Inferior parietal cortex (tissue), 1 donor: ENCODE results near the gene DGCR8.
"Not testable (repeated sequence)": the region's sequence is repeated elsewhere in the genome, so short reads cannot be mapped to it uniquely, and the experiment has no call there.

Experiments used
- DNase-seq: peaks from one replicate; pipeline ENCODE4 v3.0.0-alpha.2; 2016; ENCODE audit errors: extremely low spot score

DGCR8 gene

DNA sequence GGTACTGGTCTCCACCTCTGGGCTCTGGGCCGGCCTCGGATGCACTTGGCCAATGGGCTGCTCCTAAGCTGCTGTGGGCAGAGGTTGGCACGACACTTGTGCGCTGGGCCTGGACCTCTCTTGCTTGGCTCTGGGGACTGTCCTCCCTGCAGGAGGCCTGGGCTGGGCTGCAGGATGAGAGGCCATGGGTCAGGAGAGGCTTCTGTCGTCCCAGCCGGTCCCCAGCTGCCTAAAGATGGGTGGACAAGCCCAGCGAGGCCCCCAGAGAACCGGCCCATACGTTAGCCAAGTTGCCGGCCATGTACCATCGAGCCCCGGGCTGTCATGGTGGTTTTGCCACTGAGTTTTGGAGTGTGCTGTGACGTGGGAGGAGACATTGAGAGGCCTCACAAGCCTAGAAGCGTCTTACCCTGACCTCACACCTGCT is 72.4 kb downstream of the DGCR8 start:
- no peak for DNase-seq

DNA sequence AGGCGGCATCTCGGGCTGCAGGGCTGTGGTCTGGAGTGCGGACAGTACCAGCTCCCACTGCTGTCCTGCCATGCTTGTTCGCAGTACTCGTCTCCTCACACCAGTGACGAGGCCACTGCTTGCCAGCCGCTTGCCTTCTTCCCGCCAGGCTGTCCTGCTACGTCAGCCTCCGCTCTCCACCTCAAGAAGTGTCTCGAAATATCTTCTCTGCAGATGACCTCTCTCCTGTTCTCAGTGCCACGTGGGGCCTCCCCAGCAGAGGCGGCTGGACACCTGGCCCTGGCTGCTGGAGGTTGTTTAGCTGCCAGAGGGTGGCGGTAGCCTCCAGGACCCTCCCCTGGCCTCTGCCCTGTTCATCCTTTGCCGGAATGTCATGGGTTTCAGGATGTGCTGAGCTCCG is 73.9 kb downstream of the DGCR8 start:
- DNase-seq, result no peak

DNA sequence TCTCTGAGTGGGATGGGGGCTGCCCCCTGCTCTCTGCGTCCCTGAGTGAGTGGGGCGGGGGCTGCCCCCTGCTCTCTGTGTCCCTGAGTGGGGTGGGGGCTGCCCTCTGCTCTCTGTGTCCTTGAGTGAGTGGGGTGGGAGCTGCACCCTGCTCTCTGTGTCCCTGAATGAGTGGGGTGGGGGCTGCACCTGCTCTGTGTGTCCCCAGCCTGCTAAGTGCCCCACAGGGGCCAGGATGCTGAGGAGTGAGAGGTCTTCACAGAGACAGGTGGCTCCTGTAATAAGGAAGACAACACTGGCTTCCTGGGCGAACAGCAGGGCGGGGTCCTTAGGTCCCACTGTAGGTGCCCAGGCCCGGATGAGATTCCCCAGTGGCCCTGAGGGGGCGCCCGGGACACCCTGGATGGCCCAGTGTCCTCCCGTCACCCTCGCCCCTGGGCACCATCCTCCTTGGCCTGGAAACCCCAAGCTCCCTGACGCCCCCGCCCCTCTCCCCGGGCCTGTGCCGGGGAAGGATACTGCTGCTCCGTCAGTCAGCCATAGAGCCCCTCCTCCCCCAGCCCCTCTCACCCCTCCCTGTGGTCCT is 74.7 kb downstream of the DGCR8 start:
- no peak for DNase-seq

DNA sequence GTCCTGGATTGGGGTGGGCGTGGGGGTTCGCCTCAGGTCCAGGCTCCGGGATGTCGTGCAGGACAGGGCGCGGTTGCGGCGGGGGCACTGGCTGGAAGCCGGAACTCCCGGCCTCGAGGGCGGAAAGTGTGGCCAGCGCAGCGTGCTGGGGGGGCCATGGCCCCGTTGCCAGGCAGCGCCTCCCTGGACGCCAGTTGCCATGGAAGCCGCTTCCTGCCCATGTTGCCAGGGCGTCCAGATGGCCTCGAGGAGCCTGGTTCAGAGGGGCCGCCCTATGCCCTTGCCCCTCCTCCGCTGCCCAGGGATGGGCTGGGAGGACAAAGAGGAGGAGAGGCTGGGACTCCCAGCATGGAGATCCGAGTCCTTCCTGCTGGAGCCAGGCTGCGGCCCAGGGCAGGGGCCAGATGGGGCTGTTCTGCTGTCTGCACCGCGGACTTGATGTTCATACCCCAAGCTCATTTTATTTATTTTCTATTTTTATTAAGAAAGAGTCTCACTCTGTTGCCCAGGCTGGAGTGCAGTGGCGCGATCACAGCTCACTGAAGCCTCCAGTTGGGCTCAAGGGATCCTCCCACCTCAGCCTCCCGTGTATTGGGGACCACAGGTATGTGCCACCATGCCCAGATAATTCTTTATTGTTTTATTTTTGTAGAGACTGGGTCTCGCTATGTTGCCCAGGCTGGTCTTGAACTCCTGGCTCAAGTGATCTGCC is 75.4 kb downstream of the DGCR8 start:
- peak; percentile 56 for DNase-seq

DNA sequence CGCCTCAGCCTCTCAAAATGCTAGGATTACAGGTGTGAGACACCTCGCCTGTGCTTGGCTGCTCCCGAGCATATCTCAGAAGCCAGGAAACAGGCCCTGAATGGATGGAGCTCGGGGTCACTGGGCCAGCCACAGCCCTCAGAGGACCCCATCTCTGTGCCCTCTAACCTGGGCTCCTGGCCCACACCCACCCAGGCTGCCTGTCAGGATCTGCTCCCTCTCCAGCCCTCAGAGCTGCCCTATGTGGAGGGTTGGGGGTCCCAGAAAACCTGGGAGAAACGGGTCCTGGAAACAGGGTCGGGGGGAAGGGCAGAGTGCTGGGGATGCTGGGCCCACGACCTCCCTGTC is 76.0 kb downstream of the DGCR8 start:
- no peak for DNase-seq

DNA sequence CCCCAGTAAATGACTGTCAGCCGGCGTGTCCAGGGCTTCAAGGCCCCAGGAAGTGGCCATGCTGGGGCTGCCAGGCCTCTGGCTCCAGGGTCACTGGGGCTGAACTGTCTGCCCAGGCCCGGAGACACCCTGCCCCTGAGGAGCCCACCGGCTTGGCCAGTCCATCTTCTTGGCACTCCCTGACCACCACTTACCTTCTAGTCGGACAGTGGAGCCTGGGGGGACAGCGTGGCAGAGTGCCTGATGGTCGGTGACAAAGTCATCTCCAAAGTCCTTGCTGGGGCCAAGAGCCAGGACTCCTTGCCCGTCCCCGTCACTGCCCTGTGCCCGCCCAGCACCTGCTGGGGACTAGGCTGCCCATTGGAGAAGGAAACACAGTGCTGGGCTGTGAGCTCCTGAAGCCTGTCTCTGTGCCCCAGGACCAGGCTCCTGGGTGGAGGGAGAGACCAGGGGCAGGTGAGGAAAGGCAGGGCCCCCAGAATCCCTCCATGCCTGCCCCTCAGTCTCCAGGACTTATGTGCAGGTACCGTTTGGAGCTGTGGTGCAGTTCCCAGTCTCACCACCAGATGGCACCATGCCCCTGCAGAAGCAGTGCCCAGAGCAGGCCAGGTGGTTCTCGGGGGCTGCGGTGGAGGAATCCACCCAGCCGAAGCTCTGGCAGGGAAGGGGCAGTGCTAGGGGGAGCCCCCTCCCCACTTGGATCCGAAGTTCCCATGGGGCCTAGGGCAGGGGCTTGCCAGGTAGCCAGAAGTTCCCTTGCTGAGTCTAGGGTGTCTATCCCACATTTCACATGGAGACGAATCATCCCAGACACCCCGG is 76.8 kb downstream of the DGCR8 start:
- peak; percentile 87 for DNase-seq

DNA sequence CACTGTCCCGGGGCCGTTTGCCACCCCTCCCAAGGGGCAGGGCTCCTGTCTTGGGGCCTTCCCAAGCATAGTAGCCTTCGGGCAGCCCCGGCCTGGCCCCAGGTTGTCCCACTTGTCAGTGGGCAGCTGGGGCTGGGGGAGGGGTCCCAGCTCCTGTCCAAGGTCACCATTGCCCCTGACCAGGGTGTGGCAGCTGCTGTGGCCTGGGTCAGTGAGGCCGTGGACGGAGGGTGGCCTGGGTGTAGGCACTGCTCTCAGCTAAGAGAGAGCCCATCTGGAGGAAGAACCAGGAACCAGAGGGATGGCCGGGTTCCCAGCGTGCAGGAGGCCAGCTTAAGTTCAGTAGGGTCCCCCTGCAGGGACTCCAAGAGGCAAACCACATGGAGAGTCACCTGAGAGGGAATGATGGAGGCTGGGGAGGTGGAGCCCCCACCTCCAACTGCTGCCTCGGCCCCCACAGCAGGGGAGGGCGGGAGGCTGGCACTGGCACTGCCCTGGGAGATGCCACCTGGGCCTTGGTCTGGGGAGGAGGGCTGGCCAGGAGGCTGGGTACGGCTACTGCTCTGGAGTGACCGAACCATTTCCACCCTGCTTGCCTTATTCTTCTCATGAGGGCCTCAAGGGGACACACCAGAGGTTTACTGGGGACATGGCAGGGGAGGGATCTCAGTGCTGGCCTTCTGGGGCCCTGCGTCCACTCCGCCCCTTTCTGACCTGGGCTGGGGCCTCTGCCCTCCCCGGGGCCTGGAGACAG is 77.6 kb downstream of the DGCR8 start:
- DNase-seq, result no peak

DNA sequence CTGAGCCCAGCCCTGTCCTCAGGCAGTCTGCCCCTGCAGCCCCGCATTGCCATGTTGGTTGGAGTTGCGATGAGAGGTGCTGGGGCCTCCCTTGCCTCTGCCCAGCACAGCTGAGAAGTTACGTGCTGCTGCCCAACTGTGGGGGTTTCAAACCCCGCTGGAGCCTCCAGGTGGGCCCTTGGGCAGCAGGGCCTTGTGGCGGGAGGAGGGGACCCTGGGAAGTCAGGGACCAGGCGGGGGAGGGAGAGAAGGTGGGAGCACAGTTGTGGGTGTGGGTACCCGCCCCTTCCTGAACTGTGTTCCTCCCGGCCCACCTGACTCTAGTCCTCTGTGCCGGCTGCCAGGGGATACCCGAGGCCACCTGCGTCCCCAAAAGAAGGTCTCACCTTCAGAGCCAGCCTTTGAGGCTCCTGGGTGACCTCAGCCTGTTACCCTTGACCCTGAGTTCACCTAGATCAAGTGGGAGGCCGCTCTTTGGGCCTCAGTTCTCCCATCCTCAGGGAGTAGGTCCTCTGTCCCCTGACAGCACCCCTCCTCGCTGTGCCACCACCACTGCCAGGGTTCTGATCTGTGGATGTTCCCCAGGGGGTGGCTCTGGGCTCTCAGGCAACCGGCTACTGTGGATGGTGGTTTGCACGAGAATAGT is 78.5 kb downstream of the DGCR8 start:
- DNase-seq, result no peak

DNA sequence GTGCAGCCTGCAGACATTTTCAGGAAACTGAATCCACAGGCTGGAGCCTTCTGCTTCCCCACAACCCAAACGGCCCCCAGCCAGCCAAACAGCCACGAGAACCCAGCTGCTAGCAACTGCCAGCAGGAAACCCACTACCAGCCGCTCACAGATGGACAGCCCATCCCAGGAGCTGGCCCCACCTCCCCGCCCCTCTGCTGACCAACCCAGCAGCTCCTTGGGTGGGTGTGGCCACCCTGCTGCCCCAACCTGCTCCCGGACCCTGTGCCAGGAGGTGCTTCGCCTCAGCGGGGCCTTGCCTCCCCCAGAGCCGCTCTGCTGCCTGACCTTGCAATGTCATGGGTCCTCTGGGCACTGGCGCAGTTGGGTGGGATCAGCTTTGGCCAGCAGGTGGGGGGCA is 79.0 kb downstream of the DGCR8 start:
- no peak for DNase-seq

DNA sequence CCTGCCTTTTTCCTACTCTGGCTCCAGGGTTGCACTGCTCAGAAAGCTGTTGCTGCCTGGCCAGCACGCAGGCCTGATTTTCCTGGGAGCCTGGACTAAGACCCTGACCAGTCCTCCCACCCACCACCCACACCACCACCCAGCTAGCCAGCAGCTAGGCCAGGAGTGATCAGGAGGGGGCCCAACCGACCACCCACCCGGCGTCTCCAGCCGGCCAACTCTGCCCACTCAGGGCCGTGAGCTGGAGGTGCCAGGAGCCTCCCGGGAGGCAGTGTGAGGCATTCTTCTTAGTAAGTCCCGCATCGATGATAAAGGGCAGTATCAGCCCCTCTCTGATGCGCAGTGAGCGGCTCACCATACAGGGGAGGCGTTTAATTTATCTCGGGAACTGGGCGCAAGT is 79.5 kb downstream of the DGCR8 start:
- not testable (repeated sequence) for DNase-seq

DNA sequence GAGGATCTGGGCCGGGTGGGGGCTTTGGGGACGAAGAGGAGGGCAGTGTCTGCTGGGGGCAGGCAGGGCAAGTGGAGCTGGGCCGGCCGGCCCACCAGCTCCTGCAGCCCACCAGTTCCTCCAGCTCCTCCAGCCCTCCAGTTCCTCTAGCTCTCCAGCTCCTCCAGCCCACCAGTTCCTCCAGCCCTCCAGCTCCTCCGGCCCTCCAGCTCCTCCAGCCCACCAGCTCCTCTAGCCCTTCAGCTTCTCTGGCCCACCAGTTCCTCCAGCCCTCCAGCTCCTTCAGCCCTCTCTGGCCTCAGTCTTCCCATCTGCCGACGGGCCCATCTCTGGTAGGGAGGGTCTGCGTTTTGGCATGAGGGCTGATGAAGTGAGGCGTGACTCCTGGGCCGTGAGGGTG is 80.0 kb downstream of the DGCR8 start:
- DNase-seq, result no peak
